Caco-2 (cell line): ENCODE measurements around the gene LRRC4C. TPM values are rescaled to one million over a fixed set of nuclear protein-coding genes. Genes with fewer than 3 reads are reported as not detected.
"Not testable (repeated sequence)": the region's sequence is repeated elsewhere in the genome, so short reads cannot be mapped to it uniquely, and the experiment has no call there.

Experiments
- BruUV-seq: library from RNA; stranded (reverse); fragments of 400-500 nt; replicated peaks from 2 replicates; lab custom pipeline; 2021; lab: Mats Ljungman, UMichigan
- CTCF ChIA-PET: fragments of 300-600 bp; sonication (Branson Sonifier 250); formaldehyde crosslinking; loops from one replicate; lab custom pipeline; 2022; ENCODE audit warnings: antibody characterized with exemption; lab: Charles Lee
- POLR2A ChIA-PET: fragments of 300-600 bp; sonication (Branson Sonifier 250); formaldehyde crosslinking; loops from one replicate; lab custom pipeline; 2022; ENCODE audit warnings: antibody characterized with exemption; lab: Charles Lee
- DNase-seq, 2 experiments: peaks; one replicate each; pipeline versions ENCODE4 v3.0.0 to v3.0.0-alpha.2; 2020 to 2022
- H3K27me3 ChIP-seq: replicated peaks from 2 replicates; pipeline ENCODE4 v1.6.0; 2011; ENCODE audit warnings: low read length; ENCODE audit not compliant: control insufficient read depth, insufficient read depth
- H3K36me3 ChIP-seq: 2 replicates; pipeline ENCODE4 v1.5.1; 2011; ENCODE audit warnings: low read length; ENCODE audit not compliant: control insufficient read depth, insufficient read depth
- H3K4me1 ChIP-seq: fragments of 250-450 bp; sonication (Bioruptor Pico); 2 replicates; pipeline ENCODE4 v1.5.1; 2020; ENCODE audit warnings: mild to moderate bottlenecking
- H3K4me3 ChIP-seq: 2 replicates; pipeline ENCODE4 v1.5.1; 2011; ENCODE audit warnings: low read depth, mild to moderate bottlenecking, control low read depth, low read length
- H3K9me3 ChIP-seq: fragments of 250-450 bp; sonication (Bioruptor Pico); 2 replicates; pipeline ENCODE4 v1.5.1; 2020; ENCODE audit warnings: mild to moderate bottlenecking, moderate library complexity
- H3K27ac Mint-ChIP-seq: one replicate; pipeline ENCODE4 v1.8.0; 2022; ENCODE audit warnings: mixed read lengths; ENCODE audit not compliant: unreplicated experiment
- H3K27me3 Mint-ChIP-seq: one replicate; pipeline ENCODE4 v1.8.0; 2022; ENCODE audit warnings: mixed read lengths; ENCODE audit not compliant: insufficient read depth, unreplicated experiment
- H3K36me3 Mint-ChIP-seq: one replicate; pipeline ENCODE4 v1.8.0; 2022; ENCODE audit warnings: mild to moderate bottlenecking, mixed read lengths; ENCODE audit not compliant: insufficient read depth, unreplicated experiment
- H3K4me1 Mint-ChIP-seq: one replicate; pipeline ENCODE4 v1.8.0; 2022; ENCODE audit warnings: low read depth, mixed read lengths; ENCODE audit not compliant: unreplicated experiment
- H3K4me3 Mint-ChIP-seq: one replicate; pipeline ENCODE4 v1.8.0; 2022; ENCODE audit warnings: mild to moderate bottlenecking, moderate library complexity, mixed read lengths; ENCODE audit not compliant: unreplicated experiment
- H3K9me3 Mint-ChIP-seq: one replicate; pipeline ENCODE4 v1.8.0; 2022; ENCODE audit warnings: mixed read lengths; ENCODE audit not compliant: unreplicated experiment
- intact Hi-C: fragments of 100-400 bp; cut with micrococcal nuclease; formaldehyde crosslinking; loops from one replicate; pipeline ENCODE4 v1.10.0; 2022; ENCODE audit not compliant: unreplicated experiment
- total RNA-seq: library from RNA; stranded (reverse); gene quantifications from 2 replicates; pipeline ENCODE4 v1.2.3, GENCODE V29; 2022
- TF ChIP-seq, protein P1 (sequence below), 2 experiments: fragments of 200-600 bp in 1 of 2; IDR thresholded peaks; 1 replicate in 1 of 2; 2 replicates in 1 of 2; pipeline versions ENCODE4 v1.5.1 to v1.8.0; 2011 to 2022; ENCODE audit warnings: antibody characterized with exemption in 1 of 2, control low read depth in 1 of 2, inconsistent platforms in 1 of 2, low read depth in 1 of 2, low read length in 1 of 2, mild to moderate bottlenecking in 1 of 2, moderate library complexity in 1 of 2; ENCODE audit not compliant: insufficient read depth in 1 of 2, severe bottlenecking in 1 of 2, unreplicated experiment in 1 of 2

LRRC4C gene
- total RNA-seq, 1 experiment from 2014 or later: not detected

DNA sequence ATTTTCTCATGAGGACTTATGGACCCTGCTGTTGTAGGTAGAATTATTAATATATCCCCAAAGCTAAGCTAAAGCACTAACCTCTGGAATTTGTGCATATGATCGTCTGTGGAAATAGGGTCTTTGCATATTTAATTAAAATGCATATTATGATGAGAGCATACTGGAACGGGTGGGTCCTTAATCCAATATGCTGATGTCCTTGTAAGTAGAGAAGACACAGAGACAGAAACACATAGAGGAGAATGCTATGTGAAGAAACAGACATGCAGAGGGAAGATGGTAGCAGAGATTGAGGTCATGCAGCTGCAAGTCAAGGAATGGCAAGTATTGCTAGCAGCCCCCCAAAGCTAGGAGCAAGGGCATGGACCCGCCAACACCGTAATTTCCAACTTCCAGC is 439.2 kb downstream of the LRRC4C start:
- intact Hi-C loops: no loop called here
- BruUV-seq: no TSS peak
- POLR2A ChIA-PET: no interaction called here
- no peaks in the 10 kb centered on the region for H3K36me3 ChIP-seq
- H3K9me3 Mint-ChIP-seq: no peaks in the 10 kb centered on the region
- no peak overlapping the region for H3K4me3 Mint-ChIP-seq
- no peaks in the 10 kb centered on the region for H3K4me1 ChIP-seq
- peaks cover 6% of the 10 kb centered on the region for H3K4me1 Mint-ChIP-seq
- H3K36me3 Mint-ChIP-seq: no peaks in the 10 kb centered on the region
- peaks cover 3% of the 10 kb centered on the region for H3K27me3 Mint-ChIP-seq
- H3K27ac Mint-ChIP-seq: no peak overlapping the region
- no peaks in the 10 kb centered on the region for H3K27me3 ChIP-seq
- CTCF ChIA-PET: no interaction called here
- no peaks in the 10 kb centered on the region for H3K9me3 ChIP-seq
- no peak overlapping the region for H3K4me3 ChIP-seq
- no peak for DNase-seq
- TF ChIP-seq, protein P1, sequence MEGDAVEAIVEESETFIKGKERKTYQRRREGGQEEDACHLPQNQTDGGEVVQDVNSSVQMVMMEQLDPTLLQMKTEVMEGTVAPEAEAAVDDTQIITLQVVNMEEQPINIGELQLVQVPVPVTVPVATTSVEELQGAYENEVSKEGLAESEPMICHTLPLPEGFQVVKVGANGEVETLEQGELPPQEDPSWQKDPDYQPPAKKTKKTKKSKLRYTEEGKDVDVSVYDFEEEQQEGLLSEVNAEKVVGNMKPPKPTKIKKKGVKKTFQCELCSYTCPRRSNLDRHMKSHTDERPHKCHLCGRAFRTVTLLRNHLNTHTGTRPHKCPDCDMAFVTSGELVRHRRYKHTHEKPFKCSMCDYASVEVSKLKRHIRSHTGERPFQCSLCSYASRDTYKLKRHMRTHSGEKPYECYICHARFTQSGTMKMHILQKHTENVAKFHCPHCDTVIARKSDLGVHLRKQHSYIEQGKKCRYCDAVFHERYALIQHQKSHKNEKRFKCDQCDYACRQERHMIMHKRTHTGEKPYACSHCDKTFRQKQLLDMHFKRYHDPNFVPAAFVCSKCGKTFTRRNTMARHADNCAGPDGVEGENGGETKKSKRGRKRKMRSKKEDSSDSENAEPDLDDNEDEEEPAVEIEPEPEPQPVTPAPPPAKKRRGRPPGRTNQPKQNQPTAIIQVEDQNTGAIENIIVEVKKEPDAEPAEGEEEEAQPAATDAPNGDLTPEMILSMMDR (IDR thresholded peaks at IDR 0.05; ENCODE audit: insufficient read depth in 1 of 2, low read depth in 1 of 2, low read length in 1 of 2, severe bottlenecking in 1 of 2, unreplicated experiment in 1 of 2): no peak

DNA sequence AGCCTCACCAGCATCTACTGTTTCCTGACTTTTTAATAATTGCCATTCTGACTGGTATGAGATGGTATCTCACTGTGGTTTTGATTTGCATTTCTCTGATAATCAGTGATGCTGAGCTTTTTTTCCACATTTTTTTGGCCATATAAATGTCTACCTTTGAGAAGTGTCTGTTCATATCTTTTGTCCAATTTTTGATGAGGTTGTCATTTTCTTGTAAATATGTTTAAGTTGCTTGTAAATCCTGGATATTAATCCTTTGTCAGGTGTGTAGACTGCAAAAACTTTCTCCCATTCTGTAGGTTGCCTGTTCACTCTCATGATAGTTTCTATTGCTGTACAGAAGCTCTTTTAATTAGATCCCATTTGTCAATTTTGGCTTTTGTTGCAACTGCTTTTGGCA is 439.8 kb downstream of the LRRC4C start:
- H3K4me1 ChIP-seq, POLR2A ChIA-PET, H3K27ac Mint-ChIP-seq, H3K4me1 Mint-ChIP-seq, CTCF ChIA-PET, H3K9me3 Mint-ChIP-seq, H3K36me3 ChIP-seq, BruUV-seq, H3K9me3 ChIP-seq, H3K36me3 Mint-ChIP-seq, H3K27me3 ChIP-seq, DNase-seq, H3K4me3 ChIP-seq, intact Hi-C loops, H3K4me3 Mint-ChIP-seq, H3K27me3 Mint-ChIP-seq: not testable (repeated sequence)

DNA sequence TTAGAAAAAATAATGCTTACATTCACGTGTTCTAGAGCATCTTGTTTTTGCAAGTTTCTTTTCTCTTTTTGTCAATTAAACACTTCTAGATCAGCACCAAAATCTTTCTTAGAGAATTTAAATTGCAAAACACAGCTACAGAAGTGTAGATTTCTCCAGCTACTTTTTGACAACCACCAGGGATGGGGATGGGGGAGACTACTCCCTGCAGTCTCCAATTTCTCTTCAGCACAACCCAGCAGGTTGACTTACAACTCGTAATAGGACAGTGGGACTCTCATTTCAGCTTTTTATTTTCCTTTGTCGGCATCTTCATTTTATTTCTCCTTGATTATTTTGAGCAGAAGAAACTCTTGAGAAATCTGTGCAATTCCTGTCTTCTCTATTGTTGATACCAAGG is 441.2 kb downstream of the LRRC4C start:
- TF ChIP-seq, protein P1 (IDR thresholded peaks at IDR 0.05; ENCODE audit: insufficient read depth in 1 of 2, low read depth in 1 of 2, low read length in 1 of 2, severe bottlenecking in 1 of 2, unreplicated experiment in 1 of 2): no peak
- Histone ChIP-seq H3K4me3 (no peak overlapping the region), H3K27me3 (no peaks in the 10 kb centered on the region), H3K9me3 (no peaks in the 10 kb centered on the region), H3K36me3 (no peaks in the 10 kb centered on the region), H3K4me1 (no peaks in the 10 kb centered on the region)
- Mint-ChIP-seq H3K27ac (no peak overlapping the region), H3K36me3 (no peaks in the 10 kb centered on the region), H3K9me3 (no peaks in the 10 kb centered on the region), H3K27me3 (peaks cover 3% of the 10 kb centered on the region), H3K4me3 (no peak overlapping the region), H3K4me1 (peaks cover 6% of the 10 kb centered on the region)
- ChIA-PET POLR2A (no interaction called here), CTCF (no interaction called here)
- BruUV-seq: no TSS peak
- intact Hi-C loops: no loop called here
- no peak for DNase-seq
